A549 treated with AZD2906 at 1 μM for 4 hours (cell line): ENCODE results near the gene CR1L. TPM values are rescaled to one million over a fixed set of nuclear protein-coding genes. Genes with fewer than 3 reads are reported as not detected.

Experiments used
- total RNA-seq: library from RNA; stranded (reverse); fragments of 200-300 nt; extraction: Qiagen RNA extraction; gene quantifications from 5 replicates; pipeline ENCODE4 v1.2.3, GENCODE V29; 2022

Gene CR1L
- 0.15 TPM in 1 of 5 replicates, not detected in the others for total RNA-seq

DNA sequence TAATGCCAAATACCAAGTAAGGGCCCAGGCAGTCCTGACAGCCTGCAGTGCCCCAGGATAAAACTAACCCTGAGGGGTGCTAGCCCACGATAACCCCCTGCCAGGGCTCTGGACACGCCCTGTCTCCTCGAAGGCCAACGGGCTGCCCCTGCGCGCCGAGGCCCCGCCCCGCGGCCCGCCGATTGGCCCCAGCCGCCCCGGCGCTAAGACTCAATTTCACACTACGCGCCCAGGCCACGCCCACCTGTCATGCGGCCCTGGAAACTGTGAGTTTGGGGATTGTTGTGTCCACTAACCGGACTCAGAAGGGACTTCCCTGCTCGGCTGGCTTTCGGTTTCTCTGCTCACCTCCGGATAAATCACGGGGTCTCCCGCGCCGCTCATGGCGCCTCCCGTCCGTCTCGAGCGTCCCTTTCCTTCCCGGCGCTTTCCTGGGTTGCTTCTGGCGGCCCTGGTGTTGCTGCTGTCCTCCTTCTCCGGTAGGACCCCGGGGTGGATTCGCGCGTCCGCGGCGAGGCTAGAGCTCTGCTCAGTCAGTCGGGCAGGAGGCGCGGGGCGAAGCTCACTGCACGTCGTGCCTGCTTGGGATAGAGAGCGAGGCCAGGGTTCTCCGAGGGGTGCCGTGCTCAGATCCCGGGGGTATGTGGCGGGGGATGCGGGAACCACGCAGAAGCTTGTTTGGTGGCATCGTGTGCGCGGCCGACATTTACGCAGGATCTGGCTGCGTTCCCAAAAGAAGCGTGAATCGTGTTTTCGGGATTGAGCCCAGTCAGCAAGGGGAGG lies at the start of gene CR1L:
Gene CR1L, plus strand, starts transcription at position 282 of the 783 bp plus-strand sequence. Its CDS starts 101 bp downstream, at position 383.

DNA sequence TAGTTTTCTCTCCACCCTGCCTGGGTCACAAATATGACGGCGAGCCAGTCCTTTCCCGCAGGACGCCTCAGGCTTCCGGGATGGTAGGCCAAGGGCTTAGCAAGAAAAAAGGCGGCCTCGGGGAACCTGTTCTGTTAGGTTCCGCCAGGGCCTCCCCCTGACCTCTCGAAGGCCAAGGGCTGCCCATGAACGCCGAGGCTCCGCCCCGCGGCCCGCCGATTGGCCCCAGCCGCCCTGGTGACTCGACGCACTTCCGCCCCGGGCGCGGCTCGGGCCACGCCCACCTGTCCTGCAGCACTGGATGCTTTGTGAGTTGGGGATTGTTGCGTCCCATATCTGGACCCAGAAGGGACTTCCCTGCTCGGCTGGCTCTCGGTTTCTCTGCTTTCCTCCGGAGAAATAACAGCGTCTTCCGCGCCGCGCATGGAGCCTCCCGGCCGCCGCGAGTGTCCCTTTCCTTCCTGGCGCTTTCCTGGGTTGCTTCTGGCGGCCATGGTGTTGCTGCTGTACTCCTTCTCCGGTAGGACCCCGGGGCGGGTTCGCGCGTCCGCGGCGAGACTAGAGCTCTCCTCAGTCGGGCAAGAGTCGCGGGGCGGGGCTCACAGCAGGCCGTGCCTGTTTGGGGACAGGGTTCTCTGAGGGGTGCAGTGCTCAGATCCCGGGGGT lies 107.0 kb downstream of the CR1L start, which contains the start of gene CD46:
Gene CD46, plus strand, starts transcription at position 265 of the 666 bp plus-strand sequence. Its CDS starts 159 bp downstream, at position 424.

Other genes starting within 250 kb of the CR1L start
- 0.01 to 0.02 TPM (median 0.02 TPM) in 3 of 5 replicates, not detected in the others for gene CR2, start 190.8 kb upstream of the CR1L start, total RNA-seq
- gene CR1, start 149.0 kb upstream of the CR1L start, total RNA-seq = not detected in 5 replicates
- gene CD46, start 106.9 kb downstream of the CR1L start, total RNA-seq = 86.3 to 117 TPM (median 102 TPM) in 5 replicates